ENCODE measurements around the gene IBA57.

GRCh38 chr1:228181645-228182034 lies 16.0 kb downstream of the IBA57 start:
- TF ChIP-seq CTCF (optimal IDR thresholded peaks at IDR 0.05 in 1 of 3, IDR thresholded peaks at IDR 0.05 in 1 of 3, conservative IDR thresholded peaks at IDR 0.05 in 1 of 3; ENCODE audit: extremely low read depth in 1 of 3, insufficient read depth in 2 of 3, low read length in 3 of 3) (no peak), EZH2 (IDR thresholded peaks at IDR 0.05; ENCODE audit: low read length) (no peak)

Measured in keratinocyte (primary cell).